IMR-90 (cell line): Measurements from ENCODE around the gene PTH1R. TPM values are rescaled to one million over a fixed set of nuclear protein-coding genes. Genes with fewer than 3 reads are reported as not detected.

ENCODE experiments used
- ATAC-seq: fragments of 200-7000 bp; cut with Tn5 transposase; 2 replicates; pipeline ENCODE4 v1.9.1; 2020; ENCODE audit warnings: low read depth, mild to moderate bottlenecking, moderate library complexity
- BruUV-seq: library from RNA; stranded (reverse); fragments of 400-500 nt; replicated peaks from 2 replicates; lab custom pipeline; 2021; lab: Mats Ljungman, UMichigan
- CTCF ChIA-PET: fragments of 300-600 bp; formaldehyde crosslinking; extraction: SDS; loops from one replicate; lab custom pipeline; 2021; ENCODE audit warnings: antibody characterized with exemption; lab: Yijun Ruan, JAX
- POLR2A ChIA-PET: fragments of 300-600 bp; sonication (Branson Sonifier 250); formaldehyde crosslinking; loops from one replicate; lab custom pipeline; 2022; ENCODE audit warnings: antibody characterized with exemption; ENCODE audit not compliant: unreplicated experiment; lab: Charles Lee
- DNase-seq: peaks from one replicate; pipeline ENCODE4 v3.0.0; 2013
- H2AFZ ChIP-seq: replicated peaks from 2 replicates; pipeline ENCODE3; 2013; ENCODE audit warnings: low read length, mild to moderate bottlenecking; ENCODE audit not compliant: poor library complexity
- H2AK5ac ChIP-seq: 2 replicates; pipeline ENCODE4 v1.6.1; 2013; ENCODE audit warnings: low read depth, low read length, inconsistent platforms
- H2AK9ac ChIP-seq: replicated peaks from 2 replicates; pipeline ENCODE3; 2013; ENCODE audit warnings: mild to moderate bottlenecking, low read depth, low read length, moderate library complexity; ENCODE audit not compliant: poor library complexity
- H2BK120ac ChIP-seq: 2 replicates; pipeline ENCODE4 v1.6.1; 2013; ENCODE audit warnings: low read depth, low read length, inconsistent platforms
- H2BK15ac ChIP-seq: 3 replicates; pipeline ENCODE4 v1.6.1; 2013; ENCODE audit warnings: low read depth, low read length, inconsistent platforms
- H2BK20ac ChIP-seq: 2 replicates; pipeline ENCODE4 v1.6.1; 2013; ENCODE audit warnings: low read depth, mild to moderate bottlenecking, inconsistent platforms, low read length, moderate library complexity
- H2BK5ac ChIP-seq: 2 replicates; pipeline ENCODE4 v1.6.1; 2013; ENCODE audit warnings: mild to moderate bottlenecking, low read depth, low read length, inconsistent platforms; ENCODE audit not compliant: poor library complexity, severe bottlenecking
- H3K14ac ChIP-seq: replicated peaks from 2 replicates; pipeline ENCODE4 v1.6.1; 2013; ENCODE audit warnings: low read depth, low read length, inconsistent platforms
- H3K18ac ChIP-seq: 2 replicates; pipeline ENCODE4 v1.6.1; 2013; ENCODE audit warnings: low read depth, low read length, control low read depth
- H3K23ac ChIP-seq: 2 replicates; pipeline ENCODE4 v1.6.1; 2013; ENCODE audit warnings: low read depth, low read length, inconsistent platforms
- H3K27ac ChIP-seq: 2 replicates; pipeline ENCODE4 v1.5.1; 2013; ENCODE audit warnings: mild to moderate bottlenecking, control low read depth, low read length; ENCODE audit not compliant: insufficient read depth
- H3K27me3 ChIP-seq: 2 replicates; pipeline ENCODE4 v1.6.1; 2013; ENCODE audit warnings: low read length; ENCODE audit not compliant: control insufficient read depth, insufficient read depth
- H3K36me3 ChIP-seq: 2 replicates; pipeline ENCODE4 v1.6.1; 2013; ENCODE audit warnings: low read length, mixed read lengths; ENCODE audit not compliant: control insufficient read depth, insufficient read depth
- H3K4ac ChIP-seq: 2 replicates; pipeline ENCODE4 v1.6.1; 2013; ENCODE audit warnings: low read depth, low read length, inconsistent platforms
- H3K4me1 ChIP-seq: 2 replicates; pipeline ENCODE4 v1.6.1; 2013; ENCODE audit warnings: low read length, mixed read lengths; ENCODE audit not compliant: control insufficient read depth, insufficient read depth
- H3K4me2 ChIP-seq: 2 replicates; pipeline ENCODE4 v1.6.1; 2013; ENCODE audit warnings: low read depth, mild to moderate bottlenecking, control low read depth, low read length, moderate library complexity
- H3K4me3 ChIP-seq: 2 replicates; pipeline ENCODE4 v1.5.1; 2013; ENCODE audit warnings: low read depth, mild to moderate bottlenecking, control low read depth, low read length, moderate library complexity; ENCODE audit not compliant: insufficient read depth
- H3K56ac ChIP-seq: 2 replicates; pipeline ENCODE4 v1.6.1; 2013; ENCODE audit warnings: low read length, inconsistent platforms; ENCODE audit not compliant: insufficient read depth; ENCODE audit errors: extremely low read depth
- H3K79me1 ChIP-seq, 2 experiments: 2 replicates each; pipeline ENCODE4 v1.6.1; 2013; ENCODE audit warnings: low read length in 2 of 2, inconsistent platforms in 1 of 2, low read depth in 1 of 2
- H3K9ac ChIP-seq: 2 replicates; pipeline ENCODE4 v1.6.1; 2013; ENCODE audit warnings: low read depth, low read length, control low read depth
- H3K9me1 ChIP-seq: 2 replicates; pipeline ENCODE4 v1.6.1; 2013; ENCODE audit warnings: low read length, inconsistent platforms; ENCODE audit not compliant: insufficient read depth
- H3K9me3 ChIP-seq: 2 replicates; pipeline ENCODE4 v1.6.1; 2013; ENCODE audit warnings: low read length; ENCODE audit not compliant: control insufficient read depth, insufficient read depth
- H4K20me1 ChIP-seq: 2 replicates; pipeline ENCODE4 v1.6.1; 2013; ENCODE audit warnings: low read length, inconsistent platforms; ENCODE audit not compliant: insufficient read depth
- H4K5ac ChIP-seq: 2 replicates; pipeline ENCODE4 v1.6.1; 2013; ENCODE audit warnings: mild to moderate bottlenecking, low read depth, low read length, control low read depth
- H4K8ac ChIP-seq, 2 experiments: 2 replicates each; pipeline ENCODE4 v1.6.1; 2013; ENCODE audit warnings: low read depth in 2 of 2, low read length in 2 of 2, control low read depth in 1 of 2, inconsistent platforms in 1 of 2
- H4K91ac ChIP-seq: 2 replicates; pipeline ENCODE4 v1.6.1; 2013; ENCODE audit warnings: low read depth, low read length, inconsistent platforms; ENCODE audit not compliant: insufficient read depth
- CTCF ChIP-seq: conservative IDR thresholded peaks from 2 replicates; pipeline ENCODE4 v1.5.1; 2012; ENCODE audit warnings: mild to moderate bottlenecking, low read depth, low read length, improper control_type of control experiment
- ELK1 ChIP-seq: fragments of 150-350 bp; IDR thresholded peaks from 2 replicates; pipeline ENCODE4 v1.6.1; 2016; ENCODE audit warnings: low read depth, mild to moderate bottlenecking, low read length, moderate library complexity, borderline replicate concordance
- MAFK ChIP-seq: IDR thresholded peaks from 2 replicates; pipeline ENCODE4 v1.6.1; 2012; ENCODE audit warnings: low read depth, low read length, improper control_type of control experiment
- MXI1 ChIP-seq: IDR thresholded peaks from 2 replicates; pipeline ENCODE4 v1.6.1; 2012; ENCODE audit warnings: low read depth, mild to moderate bottlenecking, low read length, moderate library complexity, borderline replicate concordance
- RCOR1 ChIP-seq: IDR thresholded peaks from 2 replicates; pipeline ENCODE4 v1.6.1; 2012; ENCODE audit warnings: mild to moderate bottlenecking, low read length, improper control_type of control experiment; ENCODE audit not compliant: insufficient replicate concordance
- SMC3 ChIP-seq: fragments of 150-350 bp; IDR thresholded peaks from 2 replicates; pipeline ENCODE4 v1.6.1; 2016; ENCODE audit warnings: low read depth, mild to moderate bottlenecking, antibody characterized with exemption, low read length, moderate library complexity
- USF2 ChIP-seq: fragments of 150-350 bp; IDR thresholded peaks from 2 replicates; pipeline ENCODE4 v1.6.1; 2017; ENCODE audit warnings: mild to moderate bottlenecking, antibody characterized with exemption, low read length, low read depth
- WGBS, 2 experiments: methylation state at CpG; one replicate each; pipeline versions ENCODE4 v1.1.5 to v1.1.7; 2013; ENCODE audit warnings: missing lambda C conversion rate in 2 of 2; ENCODE audit not compliant: insufficient read length in 1 of 2; ENCODE audit errors: extremely low coverage in 2 of 2; 5-methylcytosine and 5-hydroxymethylcytosine counted together
- dilution Hi-C: fragments of 300-500 bp; cut with HindIII; formaldehyde crosslinking; loops from one replicate; pipeline ENCODE4 v1.14.3; 2018; ENCODE audit warnings: low sequenced_read_pairs; ENCODE audit not compliant: unreplicated experiment
- in situ Hi-C: fragments of 300-500 bp; cut with MboI; formaldehyde crosslinking; loops from 3 replicates; pipeline ENCODE4 v1.14.3; 2019; ENCODE audit warnings: low sequenced_read_pairs, inconsistent platforms, mixed read lengths
- intact Hi-C: fragments of 100-400 bp; cut with micrococcal nuclease; formaldehyde crosslinking; loops from 2 replicates; pipeline ENCODE4 v1.10.0; 2022
- polyA plus RNA-seq, 3 experiments: library from polyadenylated mRNA; depleted of rRNA; stranded (reverse); fragments of >200 nt; gene quantifications; 2 replicates each; pipeline ENCODE4 v1.2.3, GENCODE V29; 2012; ENCODE audit warnings: low replicate concordance in 1 of 3
- total RNA-seq: library from RNA; depleted of rRNA; stranded (reverse); fragments of >200 nt; gene quantifications from 2 replicates; pipeline ENCODE4 v1.2.3, GENCODE V29; 2012

PTH1R gene
- total and polyA plus RNA-seq, 2 of the 4 experiments (the other 2 are of a cell fraction) = 0.15 to 0.18 TPM

- Histone ChIP-seq H3K56ac (no peak overlapping the region), H3K27me3 (peaks cover 21% of the 10 kb centered on the region), H4K5ac (no peak overlapping the region), H3K27ac (no peak overlapping the region), H3K4me2 (no peak overlapping the region), H2AFZ (no peak overlapping the region), H3K9me3 (peaks cover 10% of the 10 kb centered on the region), H4K20me1 (no peaks in the 10 kb centered on the region), H2AK5ac (no peak overlapping the region), H3K18ac (no peak overlapping the region), H3K9ac (no peak overlapping the region), H3K36me3 (no peaks in the 10 kb centered on the region), H3K4me1 (no peaks in the 10 kb centered on the region), H2AK9ac (no peak overlapping the region), H3K9me1 (no peaks in the 10 kb centered on the region), H3K4me3 (no peak overlapping the region), H2BK120ac (no peak overlapping the region), H2BK20ac (no peak overlapping the region), H4K8ac (no peak overlapping the region), H2BK5ac (no peak overlapping the region), H4K91ac (no peak overlapping the region), H3K14ac (no peak overlapping the region), H3K23ac (no peak overlapping the region), H2BK15ac (no peak overlapping the region), H3K4ac (no peak overlapping the region), H3K79me1 (no peaks in the 10 kb centered on the region)
- DNase-seq (no peak), ATAC-seq (no peak)
- CTCF ChIA-PET = no interaction called here
- POLR2A ChIA-PET = no interaction called here
- in situ Hi-C loops (no loop called here), dilution Hi-C loops (no loop called here), intact Hi-C loops (no loop called here)
- WGBS, 2 experiments = 100% methylated on average over 1 of the region's 12 CpGs; no CpG with 5 or more reads in 1 of the 2 experiments
- no peak for TF ChIP-seq MXI1
- TF ChIP-seq ELK1 = no peak
- no peak for TF ChIP-seq SMC3
- TF ChIP-seq USF2 = no peak
- TF ChIP-seq CTCF = no peak
- TF ChIP-seq RCOR1 = no peak
- TF ChIP-seq MAFK = no peak
- BruUV-seq = no TSS peak
Measured at GRCh38 chr3:46835054-46835453, 42.5 kb upstream of the PTH1R start.
